ENCODE measurements around the gene PNMA1. TPM values are rescaled to one million over a fixed set of nuclear protein-coding genes. Genes with fewer than 3 reads are reported as not detected.

PNMA1 gene
- total RNA-seq, 2 experiments from 2014 or later = 27.1 to 36.6 TPM

DNA sequence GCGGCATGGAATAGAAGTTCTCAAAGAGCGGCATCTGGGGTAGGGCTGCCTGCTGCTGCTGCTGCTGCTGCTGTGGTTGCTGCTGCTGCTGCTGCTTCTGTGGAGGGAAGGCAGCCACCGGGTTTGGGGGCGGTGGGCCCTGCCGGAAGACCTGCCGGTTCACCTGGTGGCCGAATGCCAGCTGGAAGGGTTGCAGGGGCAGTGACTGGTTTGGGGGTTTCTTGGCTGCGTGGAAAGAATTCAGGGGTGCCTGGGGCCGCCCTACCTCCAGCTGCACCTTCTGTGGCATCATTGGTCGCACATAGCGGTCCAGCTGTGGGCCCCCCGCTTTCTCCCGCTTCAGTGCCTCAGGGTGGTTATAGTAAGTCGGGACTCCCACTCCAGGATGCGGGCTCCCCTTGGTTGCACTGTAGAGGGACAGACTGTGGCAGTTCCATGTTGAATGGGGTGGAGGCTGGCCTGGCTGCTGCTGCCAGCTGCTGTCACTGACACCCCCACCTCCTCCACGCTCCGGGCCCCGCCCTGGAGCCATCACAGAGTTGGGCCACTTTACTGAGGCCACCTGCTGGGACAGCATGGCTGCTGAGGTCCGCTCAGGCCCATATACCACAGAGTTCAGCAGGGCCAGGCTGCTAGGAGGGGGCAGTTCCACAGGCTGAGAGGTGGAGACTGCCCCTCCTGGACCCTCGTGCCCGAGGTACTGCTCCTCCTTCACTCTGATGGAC lies 25.2 kb upstream of the PNMA1 start:
- H3K27ac Mint-ChIP-seq = peak overlapping the region; percentile 92
- no peak overlapping the region for H3K4me3 Mint-ChIP-seq
- CTCF ChIA-PET = interaction anchor here (4.2 to 10.1 kb wide), 2 partner anchors 9 to 47 kb away, joined by 30 to 118 read pairs; no protein-coding TSS in a partner anchor
- no peaks in the 10 kb centered on the region for H3K9me3 Mint-ChIP-seq (ENCODE audit: low read depth)
- peaks cover 54% of the 10 kb centered on the region for H3K4me1 Mint-ChIP-seq
- no peak for DNase-seq
- no peak for ATAC-seq
- H3K36me3 Mint-ChIP-seq = peaks cover 33% of the 10 kb centered on the region
- no peaks in the 10 kb centered on the region for H3K27me3 Mint-ChIP-seq

DNA sequence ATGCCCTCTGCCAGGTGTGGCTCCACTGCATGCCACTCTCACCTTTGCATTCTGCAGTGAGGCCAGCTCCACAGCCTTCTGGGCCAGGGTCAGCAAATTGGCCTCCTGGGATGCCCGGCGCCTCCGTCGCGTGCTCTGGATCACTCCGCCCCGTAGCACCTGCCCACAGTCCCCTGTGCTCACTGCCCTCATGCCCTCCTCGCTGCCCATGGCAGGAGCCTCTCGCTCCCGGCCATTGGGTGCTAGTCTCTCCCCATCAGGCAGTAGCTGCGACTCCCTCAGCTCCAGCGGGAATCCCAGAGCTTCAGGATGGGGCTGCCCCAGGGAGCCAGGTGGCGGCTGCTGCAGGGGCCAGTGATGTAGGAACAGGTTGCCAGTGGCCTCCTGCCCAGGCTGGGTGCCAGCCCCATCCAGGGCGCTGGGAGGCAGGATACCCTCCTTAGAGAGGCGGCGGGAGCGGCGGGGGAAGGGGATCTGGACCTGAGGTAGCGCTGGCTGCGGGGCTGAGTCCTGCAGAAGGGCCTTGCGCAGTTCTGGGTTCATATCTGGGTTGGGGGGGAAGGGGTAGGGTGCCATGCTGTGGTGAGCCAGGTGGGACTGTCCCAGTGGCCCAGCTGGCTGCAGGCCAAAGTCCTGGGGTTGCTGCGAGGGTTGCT lies 24.5 kb upstream of the PNMA1 start:
- H3K27me3 Mint-ChIP-seq = no peaks in the 10 kb centered on the region
- CTCF ChIA-PET = interaction anchor here (1.4 to 10.1 kb wide), 2 partner anchors 8 to 13 kb away, joined by 3 to 118 read pairs; no protein-coding TSS in a partner anchor
- H3K36me3 Mint-ChIP-seq = peaks cover 38% of the 10 kb centered on the region
- no peak for DNase-seq
- H3K27ac Mint-ChIP-seq = no peak overlapping the region
- no peak for ATAC-seq
- H3K4me1 Mint-ChIP-seq = peaks cover 47% of the 10 kb centered on the region
- no peaks in the 10 kb centered on the region for H3K9me3 Mint-ChIP-seq (ENCODE audit: low read depth)
- H3K4me3 Mint-ChIP-seq = no peak overlapping the region

DNA sequence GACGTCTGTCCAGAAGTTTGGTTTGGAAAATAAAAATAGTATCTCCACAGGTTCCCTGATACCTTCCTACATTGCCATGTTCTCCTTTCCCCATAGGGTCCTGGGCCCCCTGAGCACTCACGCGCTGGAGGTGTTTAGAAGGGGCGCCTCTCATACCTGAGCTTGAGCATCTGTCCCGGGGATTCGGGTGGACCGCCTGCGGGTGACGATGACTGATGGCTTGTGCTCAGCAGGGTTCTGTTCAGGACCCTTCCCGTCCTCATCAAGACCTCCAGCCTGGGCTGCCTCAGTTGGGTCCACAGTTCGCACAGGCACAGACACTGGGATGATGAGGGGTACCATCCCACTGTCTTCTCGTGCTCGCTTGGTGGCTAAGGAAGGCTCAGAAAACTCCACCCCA lies 22.7 kb upstream of the PNMA1 start:
- no peak overlapping the region for H3K27ac Mint-ChIP-seq
- peaks cover 33% of the 10 kb centered on the region for H3K4me1 Mint-ChIP-seq
- H3K27me3 Mint-ChIP-seq = no peaks in the 10 kb centered on the region
- H3K9me3 Mint-ChIP-seq (ENCODE audit: low read depth) = no peaks in the 10 kb centered on the region
- DNase-seq (no peak), ATAC-seq (no peak)
- H3K36me3 Mint-ChIP-seq = peaks cover 45% of the 10 kb centered on the region
- CTCF ChIA-PET = no interaction called here
- H3K4me3 Mint-ChIP-seq = no peak overlapping the region

DNA sequence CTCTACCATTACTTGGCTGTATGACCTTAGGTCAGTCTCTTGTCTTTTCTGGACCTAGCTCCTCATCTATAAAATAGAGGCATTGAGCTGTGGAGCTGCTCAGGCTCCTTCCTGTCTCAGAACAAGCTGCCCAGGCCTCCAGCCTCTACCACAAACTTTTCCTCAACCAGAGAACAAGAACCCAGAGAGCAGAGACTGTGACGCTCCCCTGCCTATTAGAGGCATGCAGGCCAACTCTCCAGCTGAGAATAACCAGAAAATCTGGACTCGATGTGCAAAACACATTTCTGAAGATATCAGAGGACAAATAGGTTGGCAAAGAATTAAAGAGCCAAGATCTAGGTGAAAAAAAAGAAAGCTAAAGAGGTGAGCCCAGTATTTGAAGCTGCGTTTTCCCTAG lies 17.8 kb upstream of the PNMA1 start:
- H3K36me3 Mint-ChIP-seq = peaks cover 60% of the 10 kb centered on the region
- H3K27me3 Mint-ChIP-seq = no peaks in the 10 kb centered on the region
- no peak overlapping the region for H3K4me3 Mint-ChIP-seq
- ATAC-seq (no peak), DNase-seq (no peak)
- peak overlapping the region; percentile 68 for H3K27ac Mint-ChIP-seq
- H3K9me3 Mint-ChIP-seq (ENCODE audit: low read depth) = no peaks in the 10 kb centered on the region
- H3K4me1 Mint-ChIP-seq = peaks cover 26% of the 10 kb centered on the region
- CTCF ChIA-PET = interaction anchor here (0.5 to 9.7 kb wide), 9 partner anchors 8 to 155 kb away, joined by 3 to 136 read pairs (median 4); partner anchors contain the start of gene ZNF410

DNA sequence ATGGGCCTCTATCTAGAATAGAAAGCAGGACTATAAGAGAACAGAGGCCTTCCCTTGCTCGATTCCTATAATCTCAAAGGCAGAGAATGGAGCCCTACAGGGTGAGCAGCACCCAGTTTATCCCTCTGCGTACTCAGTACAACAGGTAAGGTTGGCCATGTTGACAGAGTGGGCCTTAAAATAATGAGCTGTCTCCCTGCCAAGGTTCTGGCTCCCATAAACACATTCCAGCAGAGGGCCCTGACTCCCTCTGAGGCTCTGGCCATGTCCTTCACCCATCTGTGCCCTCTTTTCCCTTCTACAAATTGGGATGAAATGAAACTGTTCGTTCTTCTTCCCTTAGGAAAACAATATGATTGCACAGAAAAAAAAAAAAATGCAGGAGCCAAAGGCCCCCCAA lies 16.9 kb upstream of the PNMA1 start:
- Mint-ChIP-seq H3K4me3 (no peak overlapping the region), H3K4me1 (peaks cover 27% of the 10 kb centered on the region), H3K27ac (no peak overlapping the region), H3K27me3 (no peaks in the 10 kb centered on the region), H3K9me3 (ENCODE audit: low read depth) (no peaks in the 10 kb centered on the region), H3K36me3 (peaks cover 56% of the 10 kb centered on the region)
- CTCF ChIA-PET = interaction anchor here (1.0 to 9.7 kb wide), 7 partner anchors 12 to 96 kb away, joined by 3 to 136 read pairs (median 43); no protein-coding TSS in a partner anchor
- ATAC-seq (no peak), DNase-seq (no peak)

DNA sequence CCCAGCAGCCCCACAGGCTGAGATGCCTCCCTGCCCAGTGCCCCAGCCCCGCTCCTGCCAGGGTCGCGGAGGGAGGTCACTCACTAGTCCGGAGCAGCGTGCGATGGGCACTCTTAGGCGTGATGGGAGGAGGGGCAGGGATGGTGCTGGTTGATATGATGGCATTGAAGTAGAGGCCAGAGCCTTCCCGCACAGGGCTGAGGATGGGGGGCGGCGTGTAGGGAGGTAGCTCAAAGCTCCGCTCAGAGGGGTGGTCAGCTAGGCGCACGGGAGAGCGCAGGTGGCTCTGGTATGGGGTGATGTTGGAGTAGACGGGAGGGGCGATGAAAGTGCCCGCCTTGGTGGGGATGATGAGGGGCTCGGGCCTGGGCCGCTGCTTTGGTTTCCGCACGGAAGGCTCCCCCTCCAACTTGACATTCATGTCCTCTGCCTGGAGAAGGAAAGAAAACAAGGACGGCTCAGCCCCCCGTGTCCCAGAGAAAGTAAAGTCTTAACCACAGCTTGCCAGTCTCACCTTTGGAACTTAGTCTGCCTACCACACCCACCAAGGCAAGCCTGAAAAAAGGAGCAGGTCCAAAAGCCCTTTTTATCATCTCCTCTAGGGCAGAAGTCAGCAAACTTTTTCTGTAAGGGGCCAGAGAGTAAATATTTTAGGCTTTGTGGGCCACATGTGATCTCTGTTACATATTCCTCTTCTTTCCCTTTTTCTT lies 15.5 kb upstream of the PNMA1 start:
- ATAC-seq (no peak), DNase-seq (no peak)
- no peaks in the 10 kb centered on the region for H3K9me3 Mint-ChIP-seq (ENCODE audit: low read depth)
- CTCF ChIA-PET = interaction anchor here (0.7 to 9.7 kb wide), 26 partner anchors 10 to 156 kb away, joined by 3 to 136 read pairs (median 6); partner anchors contain the start of gene ZNF410
- no peak overlapping the region for H3K4me3 Mint-ChIP-seq
- peaks cover 38% of the 10 kb centered on the region for H3K4me1 Mint-ChIP-seq
- peaks cover 57% of the 10 kb centered on the region for H3K36me3 Mint-ChIP-seq
- H3K27ac Mint-ChIP-seq = peak overlapping the region; percentile 78
- no peaks in the 10 kb centered on the region for H3K27me3 Mint-ChIP-seq

DNA sequence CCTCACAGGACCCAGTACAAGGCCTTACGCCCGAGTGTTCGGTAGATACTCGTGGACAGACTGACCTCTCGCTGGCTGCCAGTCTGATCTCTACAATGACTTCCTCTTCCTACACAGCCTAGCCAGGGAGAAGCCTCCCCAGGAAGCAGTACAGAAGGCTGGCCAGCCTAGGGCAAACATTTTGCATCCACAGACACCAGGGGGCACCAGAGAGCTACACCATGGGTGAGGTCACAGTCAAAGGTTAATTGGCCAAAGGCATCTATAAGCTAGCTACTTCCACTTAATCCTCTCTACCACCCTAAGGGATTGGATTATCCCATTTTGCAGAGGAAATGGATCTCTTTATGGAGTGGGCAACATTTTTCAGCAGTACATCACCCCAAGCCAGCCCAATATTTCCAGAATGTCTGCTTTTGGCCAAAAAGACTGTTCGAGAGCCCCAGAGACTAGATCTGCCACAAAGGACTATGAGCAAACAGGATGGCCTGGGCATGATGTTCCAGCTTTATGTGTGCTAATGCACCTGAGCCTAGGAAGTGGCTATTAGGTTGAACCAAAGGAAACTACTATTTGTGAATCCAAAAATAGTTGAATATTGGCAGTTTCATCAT lies 14.6 kb upstream of the PNMA1 start:
- DNase-seq (peak; percentile 91), ATAC-seq (peak; percentile 95)
- CTCF ChIA-PET = interaction anchor here (0.8 to 9.7 kb wide), 31 partner anchors 9 to 221 kb away, joined by 3 to 136 read pairs (median 6); partner anchors contain the start of genes COQ6, FAM161B, PNMA1 and ZNF410
- peak overlapping the region; percentile 78 for H3K27ac Mint-ChIP-seq
- H3K4me1 Mint-ChIP-seq = peaks cover 44% of the 10 kb centered on the region
- no peaks in the 10 kb centered on the region for H3K9me3 Mint-ChIP-seq (ENCODE audit: low read depth)
- H3K36me3 Mint-ChIP-seq = peaks cover 52% of the 10 kb centered on the region
- H3K4me3 Mint-ChIP-seq = no peak overlapping the region
- no peaks in the 10 kb centered on the region for H3K27me3 Mint-ChIP-seq

DNA sequence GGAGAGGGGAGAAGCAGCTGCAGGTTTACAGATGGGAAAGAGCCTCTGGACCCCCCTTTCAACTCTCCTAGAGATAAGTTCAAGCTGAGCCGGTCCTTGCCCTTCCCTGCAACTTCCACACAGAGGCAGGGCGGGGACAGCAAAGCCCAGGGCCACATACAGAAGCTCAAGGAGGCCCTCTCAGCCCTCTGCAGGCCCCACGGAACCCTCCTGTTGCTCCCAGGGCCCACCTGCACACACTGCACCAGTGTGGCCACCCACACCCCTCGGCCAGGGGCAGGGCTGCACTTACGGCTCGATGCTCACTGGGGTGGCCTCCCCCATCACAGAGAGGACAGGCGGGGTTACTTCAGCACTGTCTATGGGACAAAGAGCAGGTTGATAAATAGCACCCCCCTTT lies 13.0 kb upstream of the PNMA1 start:
- Mint-ChIP-seq H3K9me3 (ENCODE audit: low read depth) (no peaks in the 10 kb centered on the region), H3K27ac (peak overlapping the region; percentile 70), H3K27me3 (no peaks in the 10 kb centered on the region), H3K4me1 (peaks cover 49% of the 10 kb centered on the region), H3K36me3 (peaks cover 57% of the 10 kb centered on the region), H3K4me3 (no peak overlapping the region)
- ATAC-seq (no peak), DNase-seq (no peak)
- CTCF ChIA-PET = interaction anchor here (0.8 to 9.7 kb wide), 12 partner anchors 9 to 125 kb away, joined by 3 to 136 read pairs (median 18); partner anchors contain the start of genes PNMA1 and PTGR2

DNA sequence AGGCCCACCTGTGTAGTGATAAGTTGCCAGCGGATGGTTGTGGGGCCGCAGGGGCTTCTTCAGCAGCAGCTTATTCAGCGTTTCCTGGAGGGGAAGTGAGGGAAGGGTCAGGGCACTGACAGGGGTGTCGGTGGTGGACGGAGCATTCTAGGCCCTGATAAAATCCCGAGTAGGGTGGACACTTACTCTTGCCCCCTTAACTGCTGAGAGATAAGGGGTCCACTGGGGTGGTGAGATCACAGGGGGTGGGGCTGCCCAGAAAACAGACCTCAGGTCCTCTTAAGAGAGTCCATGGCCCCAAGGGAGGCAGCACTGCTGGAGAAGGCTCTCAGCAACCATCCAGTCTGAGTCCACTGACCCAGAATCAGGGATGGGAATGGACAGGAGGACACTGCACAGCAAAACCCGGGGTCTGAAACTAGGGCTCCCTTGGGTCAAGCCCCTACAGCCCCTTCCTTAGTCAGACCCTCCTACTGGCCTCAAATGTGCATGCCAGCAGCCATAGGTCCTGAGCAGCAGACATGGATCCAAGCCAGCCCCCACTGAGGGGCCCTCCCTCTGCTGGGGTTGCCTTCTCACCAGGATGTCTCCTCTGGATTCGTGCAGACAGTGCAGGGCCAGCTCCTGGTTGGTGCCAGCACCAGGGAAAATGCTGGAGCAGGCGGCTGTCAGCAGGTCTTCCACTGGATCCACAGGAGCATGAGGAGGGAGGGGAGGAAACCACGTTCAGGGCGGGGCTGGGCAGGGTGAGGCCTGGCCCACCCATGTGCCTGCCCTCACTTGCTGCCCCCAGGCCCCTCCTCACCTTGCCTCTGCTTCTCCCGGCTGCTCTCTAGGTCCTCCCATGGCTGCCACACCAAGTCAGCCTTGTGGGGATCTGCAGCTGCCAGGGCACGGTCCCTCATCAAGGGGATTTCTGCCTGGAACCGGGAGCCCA lies 12.1 kb upstream of the PNMA1 start:
- ATAC-seq (no peak), DNase-seq (no peak)
- Mint-ChIP-seq H3K27ac (peak overlapping the region; percentile 70), H3K4me3 (no peak overlapping the region), H3K27me3 (no peaks in the 10 kb centered on the region), H3K4me1 (peaks cover 44% of the 10 kb centered on the region), H3K9me3 (ENCODE audit: low read depth) (no peaks in the 10 kb centered on the region), H3K36me3 (peaks cover 58% of the 10 kb centered on the region)
- CTCF ChIA-PET = interaction anchor here (0.5 to 9.7 kb wide), 10 partner anchors 8 to 311 kb away, joined by 3 to 136 read pairs (median 5); partner anchors contain the start of gene PTGR2

DNA sequence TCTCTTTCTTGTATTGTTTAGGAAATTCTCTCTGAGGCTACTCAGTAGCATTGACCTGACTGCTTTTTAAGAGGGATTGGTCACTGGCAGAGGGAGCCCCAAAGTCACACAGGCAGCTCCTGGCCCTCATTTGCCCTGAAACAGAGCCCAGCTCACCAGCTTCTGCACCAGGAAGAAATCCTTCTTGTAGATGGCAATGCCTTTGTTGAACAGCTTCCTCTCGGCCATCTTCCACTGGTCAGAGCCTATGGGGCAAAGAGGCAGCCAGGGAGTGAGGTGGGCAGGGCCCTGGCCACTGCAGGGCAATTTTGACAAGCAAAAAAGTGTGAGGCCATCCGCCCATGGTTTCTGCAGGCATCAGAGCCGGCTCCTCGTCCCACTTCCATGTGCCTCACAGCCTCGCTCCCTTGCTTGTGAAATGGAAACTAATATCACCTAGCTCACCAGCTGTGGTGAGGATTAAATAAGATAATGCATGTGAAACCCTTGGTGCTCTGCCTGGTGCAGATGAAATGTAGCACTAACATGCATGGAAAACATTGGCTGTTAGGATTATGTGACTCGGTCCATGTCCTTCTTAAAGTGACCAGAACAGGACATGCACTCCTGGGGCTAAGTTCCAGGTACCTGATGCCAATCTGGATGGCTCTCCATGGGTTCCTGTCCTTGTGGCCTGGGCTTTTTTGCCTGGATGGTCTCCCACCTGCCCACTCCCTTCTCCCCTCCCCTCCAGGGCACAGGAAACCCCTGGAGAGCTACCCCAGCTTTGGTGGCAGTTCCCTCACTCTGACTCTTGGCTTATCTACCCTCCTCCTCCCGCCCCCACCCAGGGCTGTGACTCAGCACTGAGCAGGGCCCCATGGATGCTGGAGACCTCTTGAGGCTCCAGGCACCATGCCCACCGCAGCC lies 11.2 kb upstream of the PNMA1 start:
- no peak overlapping the region for H3K4me3 Mint-ChIP-seq
- ATAC-seq (no peak), DNase-seq (no peak)
- H3K4me1 Mint-ChIP-seq = peaks cover 44% of the 10 kb centered on the region
- CTCF ChIA-PET = interaction anchor here (0.7 to 1.6 kb wide), 4 partner anchors 9 to 143 kb away, joined by 4 to 6 read pairs (median 4); no protein-coding TSS in a partner anchor
- no peaks in the 10 kb centered on the region for H3K9me3 Mint-ChIP-seq (ENCODE audit: low read depth)
- H3K36me3 Mint-ChIP-seq = peaks cover 63% of the 10 kb centered on the region
- H3K27ac Mint-ChIP-seq = peak overlapping the region; percentile 56
- H3K27me3 Mint-ChIP-seq = no peaks in the 10 kb centered on the region

DNA sequence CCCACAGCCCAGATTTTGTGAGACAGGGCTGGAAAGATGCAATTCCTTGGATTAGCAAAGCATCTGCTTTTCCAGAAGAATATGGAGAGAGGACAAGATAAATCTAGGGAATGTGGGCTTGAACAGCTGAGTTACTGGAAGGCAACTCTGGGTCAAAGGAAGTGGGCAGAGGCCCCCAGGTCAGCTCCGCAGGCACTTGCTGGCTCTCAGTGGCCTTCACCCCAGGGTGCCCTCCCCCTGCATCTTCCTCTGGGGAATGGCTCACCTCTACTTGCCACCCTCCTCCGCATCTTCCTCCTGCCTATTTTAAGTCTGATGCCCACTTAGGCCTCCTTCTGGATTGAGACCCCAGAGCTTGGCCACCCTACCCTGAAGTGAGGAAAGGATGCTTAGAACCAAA lies 10.5 kb upstream of the PNMA1 start:
- Mint-ChIP-seq H3K27me3 (no peaks in the 10 kb centered on the region), H3K27ac (peak overlapping the region; percentile 56), H3K4me3 (no peak overlapping the region), H3K9me3 (ENCODE audit: low read depth) (no peaks in the 10 kb centered on the region), H3K4me1 (peaks cover 44% of the 10 kb centered on the region), H3K36me3 (peaks cover 60% of the 10 kb centered on the region)
- ATAC-seq (no peak), DNase-seq (no peak)
- CTCF ChIA-PET = interaction anchor here (0.7 to 1.6 kb wide), 3 partner anchors 9 to 99 kb away, joined by 4 read pairs; no protein-coding TSS in a partner anchor
